IMR-90 (cell line): ENCODE results near the gene STK17B. TPM values are rescaled to one million over a fixed set of nuclear protein-coding genes. Genes with fewer than 3 reads are reported as not detected.
"Not testable (repeated sequence)": the region's sequence is repeated elsewhere in the genome, so short reads cannot be mapped to it uniquely, and the experiment has no call there.

ENCODE experiments used
- ATAC-seq: fragments of 200-7000 bp; cut with Tn5 transposase; 2 replicates; pipeline ENCODE4 v1.9.1; 2020; ENCODE audit warnings: low read depth, mild to moderate bottlenecking, moderate library complexity
- BruUV-seq: library from RNA; stranded (reverse); fragments of 400-500 nt; replicated peaks from 2 replicates; lab custom pipeline; 2021; lab: Mats Ljungman, UMichigan
- CTCF ChIA-PET: fragments of 300-600 bp; formaldehyde crosslinking; extraction: SDS; loops from one replicate; lab custom pipeline; 2021; ENCODE audit warnings: antibody characterized with exemption; lab: Yijun Ruan, JAX
- POLR2A ChIA-PET: fragments of 300-600 bp; sonication (Branson Sonifier 250); formaldehyde crosslinking; loops from one replicate; lab custom pipeline; 2022; ENCODE audit warnings: antibody characterized with exemption; ENCODE audit not compliant: unreplicated experiment; lab: Charles Lee
- DNase-seq: peaks from one replicate; pipeline ENCODE4 v3.0.0; 2013
- H2AFZ ChIP-seq: replicated peaks from 2 replicates; pipeline ENCODE3; 2013; ENCODE audit warnings: low read length, mild to moderate bottlenecking; ENCODE audit not compliant: poor library complexity
- H2AK5ac ChIP-seq: 2 replicates; pipeline ENCODE4 v1.6.1; 2013; ENCODE audit warnings: low read depth, low read length, inconsistent platforms
- H2AK9ac ChIP-seq: replicated peaks from 2 replicates; pipeline ENCODE3; 2013; ENCODE audit warnings: mild to moderate bottlenecking, low read depth, low read length, moderate library complexity; ENCODE audit not compliant: poor library complexity
- H2BK120ac ChIP-seq: 2 replicates; pipeline ENCODE4 v1.6.1; 2013; ENCODE audit warnings: low read depth, low read length, inconsistent platforms
- H2BK15ac ChIP-seq: 3 replicates; pipeline ENCODE4 v1.6.1; 2013; ENCODE audit warnings: low read depth, low read length, inconsistent platforms
- H2BK20ac ChIP-seq: 2 replicates; pipeline ENCODE4 v1.6.1; 2013; ENCODE audit warnings: low read depth, mild to moderate bottlenecking, inconsistent platforms, low read length, moderate library complexity
- H2BK5ac ChIP-seq: 2 replicates; pipeline ENCODE4 v1.6.1; 2013; ENCODE audit warnings: mild to moderate bottlenecking, low read depth, low read length, inconsistent platforms; ENCODE audit not compliant: poor library complexity, severe bottlenecking
- H3K14ac ChIP-seq: replicated peaks from 2 replicates; pipeline ENCODE4 v1.6.1; 2013; ENCODE audit warnings: low read depth, low read length, inconsistent platforms
- H3K18ac ChIP-seq: 2 replicates; pipeline ENCODE4 v1.6.1; 2013; ENCODE audit warnings: low read depth, low read length, control low read depth
- H3K23ac ChIP-seq: 2 replicates; pipeline ENCODE4 v1.6.1; 2013; ENCODE audit warnings: low read depth, low read length, inconsistent platforms
- H3K27ac ChIP-seq: 2 replicates; pipeline ENCODE4 v1.5.1; 2013; ENCODE audit warnings: mild to moderate bottlenecking, control low read depth, low read length; ENCODE audit not compliant: insufficient read depth
- H3K27me3 ChIP-seq: 2 replicates; pipeline ENCODE4 v1.6.1; 2013; ENCODE audit warnings: low read length; ENCODE audit not compliant: control insufficient read depth, insufficient read depth
- H3K36me3 ChIP-seq: 2 replicates; pipeline ENCODE4 v1.6.1; 2013; ENCODE audit warnings: low read length, mixed read lengths; ENCODE audit not compliant: control insufficient read depth, insufficient read depth
- H3K4ac ChIP-seq: 2 replicates; pipeline ENCODE4 v1.6.1; 2013; ENCODE audit warnings: low read depth, low read length, inconsistent platforms
- H3K4me1 ChIP-seq: 2 replicates; pipeline ENCODE4 v1.6.1; 2013; ENCODE audit warnings: low read length, mixed read lengths; ENCODE audit not compliant: control insufficient read depth, insufficient read depth
- H3K4me2 ChIP-seq: 2 replicates; pipeline ENCODE4 v1.6.1; 2013; ENCODE audit warnings: low read depth, mild to moderate bottlenecking, control low read depth, low read length, moderate library complexity
- H3K4me3 ChIP-seq: 2 replicates; pipeline ENCODE4 v1.5.1; 2013; ENCODE audit warnings: low read depth, mild to moderate bottlenecking, control low read depth, low read length, moderate library complexity; ENCODE audit not compliant: insufficient read depth
- H3K56ac ChIP-seq: 2 replicates; pipeline ENCODE4 v1.6.1; 2013; ENCODE audit warnings: low read length, inconsistent platforms; ENCODE audit not compliant: insufficient read depth; ENCODE audit errors: extremely low read depth
- H3K79me1 ChIP-seq, 2 experiments: 2 replicates each; pipeline ENCODE4 v1.6.1; 2013; ENCODE audit warnings: low read length in 2 of 2, inconsistent platforms in 1 of 2, low read depth in 1 of 2
- H3K9ac ChIP-seq: 2 replicates; pipeline ENCODE4 v1.6.1; 2013; ENCODE audit warnings: low read depth, low read length, control low read depth
- H3K9me1 ChIP-seq: 2 replicates; pipeline ENCODE4 v1.6.1; 2013; ENCODE audit warnings: low read length, inconsistent platforms; ENCODE audit not compliant: insufficient read depth
- H3K9me3 ChIP-seq: 2 replicates; pipeline ENCODE4 v1.6.1; 2013; ENCODE audit warnings: low read length; ENCODE audit not compliant: control insufficient read depth, insufficient read depth
- H4K20me1 ChIP-seq: 2 replicates; pipeline ENCODE4 v1.6.1; 2013; ENCODE audit warnings: low read length, inconsistent platforms; ENCODE audit not compliant: insufficient read depth
- H4K5ac ChIP-seq: 2 replicates; pipeline ENCODE4 v1.6.1; 2013; ENCODE audit warnings: mild to moderate bottlenecking, low read depth, low read length, control low read depth
- H4K8ac ChIP-seq, 2 experiments: 2 replicates each; pipeline ENCODE4 v1.6.1; 2013; ENCODE audit warnings: low read depth in 2 of 2, low read length in 2 of 2, control low read depth in 1 of 2, inconsistent platforms in 1 of 2
- H4K91ac ChIP-seq: 2 replicates; pipeline ENCODE4 v1.6.1; 2013; ENCODE audit warnings: low read depth, low read length, inconsistent platforms; ENCODE audit not compliant: insufficient read depth
- WGBS, 2 experiments: methylation state at CpG; one replicate each; pipeline versions ENCODE4 v1.1.5 to v1.1.7; 2013; ENCODE audit warnings: missing lambda C conversion rate in 2 of 2; ENCODE audit not compliant: insufficient read length in 1 of 2; ENCODE audit errors: extremely low coverage in 2 of 2; 5-methylcytosine and 5-hydroxymethylcytosine counted together
- dilution Hi-C: fragments of 300-500 bp; cut with HindIII; formaldehyde crosslinking; loops from one replicate; pipeline ENCODE4 v1.14.3; 2018; ENCODE audit warnings: low sequenced_read_pairs; ENCODE audit not compliant: unreplicated experiment
- in situ Hi-C: fragments of 300-500 bp; cut with MboI; formaldehyde crosslinking; loops from 3 replicates; pipeline ENCODE4 v1.14.3; 2019; ENCODE audit warnings: low sequenced_read_pairs, inconsistent platforms, mixed read lengths
- intact Hi-C: fragments of 100-400 bp; cut with micrococcal nuclease; formaldehyde crosslinking; loops from 2 replicates; pipeline ENCODE4 v1.10.0; 2022
- polyA plus RNA-seq, 3 experiments: library from polyadenylated mRNA; depleted of rRNA; stranded (reverse); fragments of >200 nt; gene quantifications; 2 replicates each; pipeline ENCODE4 v1.2.3, GENCODE V29; 2012; ENCODE audit warnings: low replicate concordance in 1 of 3
- total RNA-seq: library from RNA; depleted of rRNA; stranded (reverse); fragments of >200 nt; gene quantifications from 2 replicates; pipeline ENCODE4 v1.2.3, GENCODE V29; 2012

Gene STK17B
- total and polyA plus RNA-seq, 2 of the 4 experiments (the other 2 are of a cell fraction): 7.5 to 48.9 TPM

GRCh38 chr2:196089448-196089847 is 81.9 kb downstream of the STK17B start:
- H2AK5ac ChIP-seq, H3K56ac ChIP-seq, H3K4me2 ChIP-seq, CTCF ChIA-PET, intact Hi-C loops, H3K18ac ChIP-seq, H2BK20ac ChIP-seq, H3K4ac ChIP-seq, H3K36me3 ChIP-seq, H2AK9ac ChIP-seq, BruUV-seq, H2BK15ac ChIP-seq, H4K20me1 ChIP-seq, H3K4me1 ChIP-seq, H3K79me1 ChIP-seq, H3K23ac ChIP-seq, DNase-seq, H4K91ac ChIP-seq, H4K5ac ChIP-seq, H2AFZ ChIP-seq, H2BK120ac ChIP-seq, H3K27ac ChIP-seq, ATAC-seq, H3K9ac ChIP-seq, H3K14ac ChIP-seq, H3K4me3 ChIP-seq, H3K27me3 ChIP-seq, H3K9me3 ChIP-seq, POLR2A ChIA-PET, dilution Hi-C loops, H2BK5ac ChIP-seq, H3K9me1 ChIP-seq, H4K8ac ChIP-seq: not testable (repeated sequence)
- WGBS, 2 experiments: no CpG with 5 or more reads among the region's 5 CpGs
- in situ Hi-C loops: loop anchor here (25.0 kb wide), 1 partner anchor 348 kb away; no protein-coding TSS in a partner anchor
